Fibroblast of mammary gland (primary cell): ENCODE measurements around the gene ZNF264.
A peak's percentile ranks its signal among the peaks of the same experiment; 100 is the strongest.
"Not testable (repeated sequence)": the region's sequence is repeated elsewhere in the genome, so short reads cannot be mapped to it uniquely, and the experiment has no call there.

Experiments
- DNase-seq: peaks from one replicate; pipeline ENCODE4 v3.0.0-alpha.2; 2010; ENCODE audit warnings: low read depth
- H3K4me3 ChIP-seq: 2 replicates; pipeline ENCODE4 v1.5.1; 2011; ENCODE audit warnings: low read depth, mild to moderate bottlenecking, low read length, moderate library complexity; ENCODE audit not compliant: control insufficient read depth
- CTCF ChIP-seq: conservative IDR thresholded peaks from 2 replicates; pipeline ENCODE4 v1.5.1; 2011; ENCODE audit warnings: low read depth, low read length, inconsistent platforms; ENCODE audit not compliant: control insufficient read depth, insufficient read depth

Gene ZNF264

GRCh38 chr19:57242821-57243220 lies 51.5 kb downstream of the ZNF264 start:
- DNase-seq = no peak

DNA sequence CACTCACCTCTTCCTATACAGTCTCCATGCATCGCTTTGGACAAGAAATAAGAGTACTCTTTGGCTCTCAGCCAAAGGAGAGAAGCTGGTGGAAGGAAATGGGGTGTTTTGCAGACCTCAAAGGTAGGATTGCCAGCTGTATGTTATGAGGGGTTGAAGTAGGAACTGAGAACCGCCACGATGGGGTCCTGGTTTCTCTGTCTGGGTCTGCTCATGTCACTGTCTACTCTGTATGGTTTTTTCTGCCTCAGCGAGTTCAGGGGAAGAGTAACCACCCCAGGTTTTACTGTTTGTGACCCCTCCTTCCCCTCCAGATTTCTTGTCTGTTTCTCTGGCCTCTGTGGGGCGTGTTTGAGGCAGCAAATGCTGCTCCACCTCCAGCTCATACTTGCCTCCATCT lies 53.2 kb downstream of the ZNF264 start:
- H3K4me3 ChIP-seq = no peak overlapping the region
- no peak for DNase-seq
- TF ChIP-seq CTCF = no peak

More at GRCh38 chr19:57242821-57243220, 51.5 kb downstream of the ZNF264 start:
- no peak overlapping the region for H3K4me3 ChIP-seq
- no peak for TF ChIP-seq CTCF

- TF ChIP-seq CTCF = no peak
- H3K4me3 ChIP-seq = no peak overlapping the region
- no peak for DNase-seq
Observed at GRCh38 chr19:57245066-57245465, 53.8 kb downstream of the ZNF264 start.

GRCh38 chr19:57245959-57246358 lies 54.7 kb downstream of the ZNF264 start:
- no peak for TF ChIP-seq CTCF
- H3K4me3 ChIP-seq = no peak overlapping the region
- DNase-seq = no peak

DNA sequence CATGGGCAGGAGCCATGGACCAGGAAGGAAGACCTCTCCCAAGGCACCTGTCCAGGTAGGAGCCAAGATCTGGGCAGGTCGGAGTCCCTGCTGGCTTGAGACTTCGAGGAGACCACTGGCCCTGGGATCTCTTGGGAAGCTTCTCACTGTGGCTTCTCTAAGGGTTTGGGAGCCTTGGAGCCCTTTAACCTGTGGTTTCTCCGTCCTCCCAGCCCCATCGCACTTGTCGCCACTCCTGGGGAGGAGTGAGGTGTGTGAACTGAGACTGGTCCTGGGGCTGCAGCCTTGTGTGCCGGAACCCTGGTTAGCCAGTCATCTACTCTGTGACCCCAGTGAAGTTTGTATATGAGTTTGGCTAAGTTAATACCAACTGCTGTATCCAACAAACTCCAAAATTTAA lies 57.3 kb downstream of the ZNF264 start:
- TF ChIP-seq CTCF = no peak
- no peak overlapping the region for H3K4me3 ChIP-seq
- DNase-seq = no peak

DNA sequence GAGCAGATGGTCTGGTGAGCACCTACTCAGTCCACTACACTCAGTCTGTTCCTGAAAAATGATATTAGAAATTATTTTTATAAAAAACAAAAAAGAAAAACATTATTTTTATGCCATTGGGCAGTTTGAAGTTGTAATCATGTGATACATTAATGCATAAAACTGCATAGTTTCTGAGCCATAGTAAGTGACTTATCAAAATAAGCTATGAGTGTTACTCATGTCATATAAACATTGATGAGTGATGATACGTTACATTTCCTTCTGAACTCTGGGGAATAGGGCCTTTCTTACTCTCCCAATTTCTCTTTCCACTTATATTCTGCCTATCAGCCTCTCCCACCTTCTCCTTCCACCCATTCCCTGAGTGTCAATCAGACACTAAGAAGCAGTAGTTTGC lies 58.0 kb downstream of the ZNF264 start:
- DNase-seq = no peak
- TF ChIP-seq CTCF = no peak
- H3K4me3 ChIP-seq = no peak overlapping the region

GRCh38 chr19:57253767-57254166 lies 62.5 kb downstream of the ZNF264 start:
- H3K4me3 ChIP-seq = not testable (repeated sequence)
- DNase-seq = peak; percentile 48
